ENCODE data around the gene MAPK8IP2.

MAPK8IP2 gene

DNA sequence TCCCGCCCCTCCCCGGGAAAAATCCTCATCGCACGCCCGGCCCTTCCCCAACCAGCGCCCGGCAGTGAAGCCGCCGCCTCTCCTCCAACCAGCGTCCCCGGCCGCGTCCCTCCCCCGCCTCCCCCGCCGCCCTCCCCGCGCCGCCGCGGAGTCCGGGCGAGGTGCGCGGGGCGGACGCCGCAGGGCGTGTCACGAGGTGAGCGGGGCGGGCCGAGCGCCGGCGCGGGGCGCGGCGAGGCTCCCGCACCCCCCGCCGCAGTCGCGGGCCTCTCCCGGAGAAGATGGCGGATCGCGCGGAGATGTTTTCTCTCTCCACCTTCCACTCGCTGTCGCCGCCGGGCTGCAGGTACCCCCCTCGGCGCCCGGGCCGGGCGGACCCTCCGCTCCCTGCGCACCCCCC lies at the start of gene MAPK8IP2:
Gene MAPK8IP2, plus strand, starts transcription at position 256 of the 400 bp plus-strand sequence. Its CDS starts 26 bp downstream, at position 282.
- DNase-seq: peak; percentile 70

DNA sequence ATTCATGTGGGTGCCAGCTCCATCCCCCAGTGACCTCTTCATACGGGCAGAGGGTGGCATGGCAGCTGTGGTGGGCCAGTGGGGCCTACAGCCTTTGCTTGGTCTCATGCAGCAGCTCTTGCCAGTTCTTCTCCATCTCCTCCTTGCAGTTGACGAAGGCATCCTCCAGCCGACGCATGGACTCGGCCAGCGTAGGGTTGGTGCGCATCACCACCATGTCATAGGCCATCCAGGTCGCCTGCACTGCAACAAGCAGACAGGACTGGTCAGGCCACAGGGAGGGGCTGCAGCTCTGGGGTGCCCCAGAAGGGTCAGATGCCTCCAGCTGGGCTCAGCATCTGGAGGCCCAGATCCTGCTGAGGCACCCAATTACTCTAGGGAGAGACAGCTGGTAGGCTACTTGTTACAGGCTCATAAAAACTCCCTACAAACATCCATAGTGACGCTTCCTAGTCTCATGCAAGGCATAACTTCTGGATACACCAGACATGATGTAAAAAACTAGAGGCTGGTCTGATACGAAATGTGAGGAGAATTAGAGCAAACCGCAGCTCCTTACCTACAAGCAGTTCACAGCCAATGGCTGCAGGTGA lies 49.3 kb upstream of the MAPK8IP2 start:
- DNase-seq: no peak

DNA sequence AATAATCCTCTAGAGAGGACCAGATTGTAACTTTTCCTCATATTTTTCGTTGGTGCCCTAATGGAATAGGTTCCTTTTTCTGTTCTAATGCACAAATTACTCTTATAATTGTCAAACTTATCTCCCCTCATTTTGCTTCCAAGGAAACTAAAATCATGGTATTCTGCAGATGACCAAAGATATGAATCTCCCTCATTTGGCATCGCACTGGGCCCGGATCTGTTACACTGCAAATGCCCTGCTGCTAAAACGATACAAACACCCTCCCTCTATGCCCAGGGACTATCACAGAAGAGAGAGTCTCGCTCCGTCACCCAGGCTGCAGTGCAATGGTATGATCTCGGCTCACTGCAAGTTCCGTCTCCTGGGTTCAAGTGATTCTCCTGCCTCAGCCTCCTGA lies 47.3 kb upstream of the MAPK8IP2 start:
- DNase-seq: no peak

DNA sequence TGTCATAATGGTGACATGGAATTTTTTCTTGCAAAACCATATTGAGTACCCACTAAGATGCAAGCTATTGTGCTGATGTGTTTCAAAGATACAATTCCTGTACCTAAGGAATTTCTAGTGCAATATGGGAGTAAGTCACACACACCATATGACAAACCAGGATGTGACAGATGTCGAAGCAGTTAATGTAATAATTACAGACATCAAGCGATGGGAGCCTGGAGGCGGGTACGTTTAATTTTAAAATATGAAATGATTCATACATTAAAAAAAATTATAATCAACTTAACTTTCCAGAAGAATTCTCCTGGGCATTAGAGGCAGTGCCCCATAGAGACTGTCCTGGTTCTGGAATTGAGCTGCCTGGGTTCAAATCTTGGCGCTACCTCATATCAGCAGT lies 43.9 kb upstream of the MAPK8IP2 start:
- no peak for DNase-seq

DNA sequence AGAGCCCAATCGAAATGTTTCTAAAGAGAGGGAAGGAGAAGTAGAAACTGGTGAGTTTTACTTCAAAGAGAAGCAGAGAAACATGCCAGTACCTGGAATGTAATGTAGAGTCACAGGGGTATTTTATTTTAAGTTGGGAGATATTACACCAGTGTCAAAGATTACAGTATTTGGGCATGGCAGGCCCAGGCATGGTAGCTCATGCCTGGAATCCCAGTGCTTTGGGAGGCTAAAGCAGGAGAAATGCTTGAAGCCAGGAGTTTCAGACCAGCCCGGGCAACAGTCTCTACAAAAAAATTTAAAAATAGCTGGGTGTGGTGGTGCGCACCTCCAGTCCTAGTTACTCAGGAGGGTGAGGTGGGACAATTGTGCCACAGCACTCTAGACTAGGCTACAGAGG lies 40.6 kb upstream of the MAPK8IP2 start:
- DNase-seq: no peak

DNA sequence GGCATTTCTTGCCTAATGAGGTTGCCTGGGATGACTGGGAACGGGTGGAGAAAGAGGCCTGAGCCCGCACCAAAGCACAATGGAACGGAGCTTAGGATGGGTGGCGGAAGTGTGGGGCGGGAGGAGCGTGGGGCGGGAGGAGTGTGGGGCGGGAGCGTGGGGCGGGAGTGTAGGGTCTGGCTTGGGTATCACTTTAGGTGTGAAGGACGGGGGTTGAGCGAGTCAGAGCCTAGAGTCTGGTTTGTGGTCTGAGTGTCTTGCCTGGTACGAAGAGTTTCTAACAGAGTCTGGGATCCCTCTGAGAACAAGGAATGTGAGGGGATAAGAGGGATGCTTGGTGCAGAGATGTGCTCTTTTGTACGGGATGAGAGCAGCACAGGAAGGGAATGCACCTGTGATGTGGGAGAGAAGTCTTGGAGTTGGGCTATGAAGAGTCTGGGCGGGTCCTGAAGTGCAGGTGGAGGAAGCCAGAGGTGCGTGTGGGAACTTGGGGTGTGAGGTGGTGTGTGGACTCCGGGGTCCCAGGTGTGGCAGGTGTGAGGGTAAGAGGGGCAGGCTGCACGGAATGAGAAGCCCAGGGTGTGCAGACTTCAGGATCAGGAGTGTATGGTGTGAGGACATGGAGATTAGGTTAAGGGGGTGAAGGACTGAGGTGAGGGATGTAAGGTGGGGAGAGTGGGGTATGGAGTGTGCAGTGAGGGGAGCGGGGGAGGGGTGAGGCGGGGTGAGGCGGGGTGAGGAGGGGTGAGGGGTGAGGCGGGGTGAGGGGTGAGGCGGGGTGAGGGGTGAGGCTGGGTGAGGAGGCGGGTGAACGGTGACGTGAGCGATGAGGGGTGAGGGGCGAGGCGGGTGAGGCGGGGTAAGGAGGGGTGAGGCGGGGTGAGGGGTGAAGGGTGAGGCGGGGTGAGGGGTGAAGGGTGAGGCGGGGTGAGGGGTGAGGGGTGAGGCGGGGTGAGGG lies 38.9 kb upstream of the MAPK8IP2 start:
- no peak for DNase-seq

DNA sequence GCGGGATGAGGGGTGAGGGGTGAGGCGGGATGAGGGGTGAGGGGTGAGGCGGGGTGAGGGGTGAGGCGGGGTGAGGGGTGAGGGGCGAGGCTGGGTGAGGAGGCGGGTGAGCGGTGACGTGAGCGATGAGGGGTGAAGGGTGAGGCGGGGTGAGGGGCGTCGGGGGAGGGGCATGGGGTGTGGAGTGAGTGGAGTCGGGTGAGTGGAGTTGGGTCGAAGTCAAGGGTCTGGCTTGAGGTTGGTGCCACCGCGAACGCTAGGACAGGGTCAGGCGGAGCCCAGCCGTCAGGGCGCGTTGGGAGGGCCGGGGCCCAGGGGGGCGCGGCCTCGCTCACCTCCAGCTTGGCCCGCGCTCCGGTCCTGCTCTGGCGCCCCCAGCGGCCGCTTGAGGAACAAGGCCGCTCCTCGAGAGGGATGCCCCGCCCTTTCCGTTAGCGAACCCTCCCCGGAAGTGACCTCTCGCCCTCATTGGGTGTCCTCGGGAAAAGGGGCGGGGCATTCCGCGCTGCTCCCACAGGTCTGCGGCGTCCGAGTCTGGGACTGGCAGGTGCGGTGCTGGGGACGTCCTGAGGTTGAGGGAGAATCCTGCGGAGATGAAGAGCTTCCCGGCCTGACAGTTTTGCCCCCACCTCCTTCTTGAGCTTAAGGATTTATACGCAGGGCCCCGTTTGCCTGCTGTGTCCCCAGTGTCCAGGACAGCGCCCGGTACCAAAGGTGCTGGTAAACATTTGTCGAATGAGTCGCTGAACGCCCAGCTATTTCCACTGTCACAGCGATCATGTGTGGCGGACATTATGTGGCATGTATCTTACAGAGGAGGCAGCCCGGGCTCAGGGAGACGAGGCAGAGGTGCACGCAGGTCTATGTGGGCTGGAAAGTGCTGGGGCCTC lies 37.8 kb upstream of the MAPK8IP2 start, which contains the start of gene SYCE3:
Gene SYCE3, minus strand, starts transcription at position 397 of the 890 bp plus-strand sequence. CDS start 6,514 bp downstream, outside the sequence.
- peak; percentile 97 for DNase-seq

DNA sequence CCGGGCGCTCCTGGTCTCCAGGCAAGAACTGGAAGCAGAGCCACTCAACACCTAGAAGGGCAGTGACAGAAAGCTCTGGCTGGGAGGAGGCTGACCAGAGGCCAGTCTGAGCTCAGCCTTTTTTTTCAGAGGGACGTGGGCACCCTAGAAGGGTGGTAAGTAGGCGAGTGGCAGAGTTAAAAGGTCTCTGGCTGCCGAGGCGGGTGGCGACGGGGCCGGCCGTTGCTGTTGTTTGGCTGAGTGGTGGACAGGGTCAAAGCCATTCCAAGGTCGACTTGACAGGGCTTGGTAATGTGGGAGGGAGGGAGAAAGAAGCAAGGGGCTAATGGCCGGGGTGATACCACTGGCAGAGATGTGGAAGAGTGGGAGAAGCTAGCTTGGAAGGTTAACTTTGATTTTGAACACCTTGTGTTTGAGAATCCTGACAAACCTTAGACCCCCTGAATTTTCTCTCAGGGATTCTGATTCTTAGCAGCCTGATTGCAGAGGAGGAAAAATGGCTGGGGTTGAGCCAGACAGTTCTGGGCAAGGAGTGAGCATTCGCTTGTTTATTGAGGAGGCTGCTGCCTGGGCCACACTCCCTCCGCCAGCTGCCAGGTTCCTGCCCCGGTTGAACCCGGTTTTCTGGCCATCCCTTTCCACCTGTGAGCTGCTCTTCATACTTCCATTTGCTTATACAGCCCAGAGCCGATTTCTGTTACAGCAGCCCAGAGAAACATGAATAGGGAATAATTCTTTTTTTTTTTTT lies 37.0 kb upstream of the MAPK8IP2 start:
- no peak for DNase-seq

DNA sequence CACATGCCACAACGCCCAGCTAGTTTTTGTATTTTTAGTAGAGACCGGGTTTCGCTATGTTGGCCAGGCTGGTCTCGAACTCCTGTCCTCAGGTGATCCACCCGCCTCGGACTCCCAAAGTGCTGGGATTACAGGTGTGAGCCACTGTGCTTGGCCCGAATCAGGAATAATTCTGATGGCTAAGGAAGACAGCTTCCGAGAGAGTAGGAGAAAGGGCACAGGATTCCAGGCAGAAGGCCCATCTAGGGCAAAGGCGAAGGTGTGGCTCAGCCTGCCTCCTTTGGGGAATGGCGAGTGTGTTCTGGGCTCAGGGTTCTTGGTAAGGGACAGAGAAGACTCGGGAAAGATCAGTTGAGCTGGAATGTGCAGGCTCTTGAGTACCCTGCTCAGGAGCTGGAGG lies 36.3 kb upstream of the MAPK8IP2 start:
- no peak for DNase-seq

DNA sequence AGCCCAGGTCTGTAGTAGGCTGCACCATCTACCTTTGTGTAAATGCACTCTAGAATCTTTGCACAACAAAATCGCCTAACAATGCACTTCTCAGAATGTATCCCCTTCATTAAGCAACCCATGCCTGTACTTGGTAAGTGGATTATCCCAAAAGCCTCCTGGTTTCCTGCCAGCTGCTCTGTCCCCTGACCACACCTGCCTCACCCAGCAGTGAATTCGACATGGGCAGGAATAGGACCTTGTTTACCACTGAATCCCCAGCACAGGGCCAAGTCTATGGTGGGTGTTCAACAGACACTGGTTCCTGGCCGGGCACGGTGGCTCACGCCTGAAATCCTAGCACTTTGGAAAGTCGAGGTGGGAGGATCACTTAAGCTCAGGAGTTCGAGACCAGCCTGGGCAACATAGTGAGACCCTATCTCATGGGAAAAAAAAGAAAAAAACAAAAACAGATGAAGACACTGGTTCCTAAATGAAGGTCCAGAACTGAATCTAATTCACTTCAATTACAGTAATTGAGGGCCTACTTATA lies 32.8 kb upstream of the MAPK8IP2 start:
- DNase-seq: peak; percentile 76

DNA sequence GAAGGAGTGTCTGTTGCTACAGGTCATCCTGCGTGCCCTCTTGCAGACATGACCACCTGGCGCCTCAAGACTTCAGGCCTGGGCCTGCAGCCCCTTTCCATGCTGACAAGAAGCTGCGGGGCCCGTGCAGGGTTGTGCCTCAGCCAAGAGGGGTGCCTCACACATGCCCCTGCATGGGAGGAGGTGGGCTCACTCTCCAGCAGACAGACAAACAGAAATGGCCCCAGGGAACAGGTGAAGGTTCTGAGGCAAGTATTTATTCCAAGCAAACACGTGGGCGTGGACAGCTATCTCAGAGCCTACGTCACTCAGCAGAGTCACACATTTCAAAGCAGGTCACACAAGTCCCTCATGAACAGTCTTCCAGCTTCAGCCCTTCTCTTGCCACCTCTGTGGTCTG lies 32.0 kb upstream of the MAPK8IP2 start:
- no peak for DNase-seq

DNA sequence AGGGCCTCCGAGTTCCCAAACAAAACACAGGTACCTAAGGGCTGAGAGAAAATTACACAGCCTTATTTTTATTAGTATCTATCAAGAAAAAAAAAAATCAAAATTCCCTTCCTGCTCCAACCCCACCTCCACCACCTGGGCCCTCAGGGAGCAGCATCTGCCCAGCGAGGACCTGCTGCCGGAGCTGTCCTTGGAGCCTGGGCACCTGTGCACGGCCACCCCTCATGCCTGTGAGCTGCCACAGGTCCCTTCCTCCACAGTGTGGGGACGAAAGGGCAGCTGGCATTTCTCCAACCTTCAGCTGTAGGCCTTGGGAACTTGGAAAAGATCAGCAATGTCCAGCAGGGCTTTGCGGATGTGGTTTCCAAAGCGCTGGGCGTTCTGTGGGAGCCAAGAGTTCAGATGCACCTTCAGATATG lies 31.5 kb upstream of the MAPK8IP2 start:
- no peak for DNase-seq

DNA sequence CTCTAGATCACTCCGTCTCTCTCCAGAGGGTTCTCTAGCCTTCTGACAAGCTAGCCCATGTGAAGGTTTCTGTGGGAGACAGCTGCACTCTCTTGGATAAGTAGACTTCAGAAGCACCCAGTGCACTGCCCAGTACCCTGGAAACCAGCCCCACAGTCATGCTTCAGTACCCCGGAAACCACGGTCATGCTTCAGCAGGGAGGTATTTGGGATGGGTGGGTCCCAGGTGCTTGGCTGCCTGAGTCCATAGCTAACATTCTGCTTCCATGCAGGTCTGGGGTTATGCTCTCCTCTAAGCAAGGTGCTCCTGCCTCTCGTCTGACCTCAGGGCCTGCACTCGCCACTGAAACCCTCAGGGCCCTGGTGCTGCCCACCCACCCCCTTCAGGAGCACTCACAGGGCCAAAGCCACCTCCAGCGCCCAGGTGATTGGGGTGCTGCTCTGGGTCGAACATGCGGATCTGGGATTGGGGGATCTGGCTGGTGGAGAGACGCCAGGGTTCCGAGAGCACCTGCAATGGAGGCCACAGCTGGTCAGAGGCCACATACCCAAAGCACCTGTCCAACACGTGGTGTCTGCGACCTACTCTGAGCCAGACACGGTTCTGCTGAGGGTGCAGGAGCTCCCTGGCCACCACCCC lies 30.6 kb upstream of the MAPK8IP2 start:
- no peak for DNase-seq

DNA sequence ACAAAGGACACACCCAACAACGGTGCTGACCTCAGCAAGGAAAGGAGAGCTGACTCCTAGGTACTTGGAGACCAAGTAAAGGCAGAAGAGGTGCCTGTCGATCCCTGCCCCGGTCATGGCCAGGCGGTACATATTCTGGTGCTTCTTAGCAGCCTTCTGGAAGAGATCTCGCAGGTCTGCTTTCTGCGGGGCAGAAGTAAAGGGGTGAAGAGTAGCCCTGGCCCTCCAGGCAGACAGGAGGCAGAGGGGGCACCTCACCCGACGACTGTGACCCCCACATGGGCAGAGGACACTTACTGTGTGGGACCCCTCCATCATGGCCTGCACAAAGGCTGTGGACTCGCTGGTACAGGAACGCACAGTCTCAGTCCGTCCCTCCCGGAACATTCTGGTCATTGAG lies 29.7 kb upstream of the MAPK8IP2 start:
- DNase-seq: no peak

DNA sequence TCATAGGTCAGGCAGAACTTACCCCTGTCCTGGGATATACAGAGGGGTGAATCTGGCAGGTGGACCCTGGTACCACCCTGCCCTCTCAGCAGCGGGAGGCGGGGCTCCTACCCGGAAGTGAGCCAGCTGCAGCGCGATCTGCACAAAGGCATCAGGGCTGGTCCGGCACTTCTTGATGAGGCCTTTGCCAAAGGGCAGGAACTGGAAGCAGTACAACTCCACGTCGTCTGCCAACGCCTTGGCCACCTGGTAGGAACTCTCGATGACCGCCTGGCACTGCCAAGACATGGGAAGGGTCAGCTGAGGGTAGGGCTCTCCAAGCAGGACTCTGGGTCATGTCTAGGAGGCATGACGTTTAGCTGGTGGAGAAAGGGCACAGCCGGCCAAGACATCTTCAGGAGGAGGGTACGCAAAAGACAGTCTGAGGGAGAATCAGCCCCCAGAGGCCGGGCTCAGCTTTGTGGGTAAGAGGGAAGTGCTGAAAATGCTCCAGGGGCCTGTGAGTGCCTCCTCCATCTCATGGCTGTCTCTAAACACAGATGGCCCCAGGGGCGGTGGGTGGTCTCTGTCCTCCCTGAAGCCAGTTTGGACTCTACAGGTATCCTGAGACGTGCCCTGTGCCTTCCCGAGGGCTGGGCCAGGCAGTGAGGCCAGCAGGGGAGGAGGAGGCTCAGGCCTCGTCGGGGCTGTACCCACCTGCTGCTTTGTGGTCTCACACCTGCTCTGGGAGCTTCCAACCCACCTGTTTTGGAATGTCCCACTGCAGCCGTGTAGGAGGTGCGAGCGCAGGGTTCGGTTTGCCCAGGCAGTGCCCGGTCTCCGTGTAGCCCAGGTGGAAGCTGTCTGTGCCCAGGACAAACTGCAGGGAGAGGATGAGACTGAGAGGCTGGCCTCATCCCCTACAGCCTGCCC lies 29.1 kb upstream of the MAPK8IP2 start:
- no peak for DNase-seq

DNA sequence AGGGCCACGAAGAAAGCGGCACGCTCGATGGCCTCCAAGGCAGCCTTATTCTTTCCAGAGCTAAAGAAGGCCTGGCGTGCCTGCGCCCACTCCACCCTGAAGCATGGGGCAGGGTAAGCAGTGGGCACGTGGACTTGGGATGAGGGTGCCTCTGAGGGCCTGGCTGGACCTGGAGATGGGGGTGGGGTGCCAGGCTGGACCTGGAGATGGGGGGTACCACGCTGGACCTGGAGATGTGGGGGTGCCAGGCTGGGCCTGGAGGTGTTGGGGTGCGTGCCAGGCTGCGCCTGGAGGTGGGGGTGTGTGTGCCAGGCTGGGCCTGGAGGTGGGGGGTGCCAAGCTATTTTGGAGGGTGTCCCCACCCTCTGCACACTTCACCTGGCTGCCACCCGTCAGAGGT lies 27.6 kb upstream of the MAPK8IP2 start:
- DNase-seq: no peak

DNA sequence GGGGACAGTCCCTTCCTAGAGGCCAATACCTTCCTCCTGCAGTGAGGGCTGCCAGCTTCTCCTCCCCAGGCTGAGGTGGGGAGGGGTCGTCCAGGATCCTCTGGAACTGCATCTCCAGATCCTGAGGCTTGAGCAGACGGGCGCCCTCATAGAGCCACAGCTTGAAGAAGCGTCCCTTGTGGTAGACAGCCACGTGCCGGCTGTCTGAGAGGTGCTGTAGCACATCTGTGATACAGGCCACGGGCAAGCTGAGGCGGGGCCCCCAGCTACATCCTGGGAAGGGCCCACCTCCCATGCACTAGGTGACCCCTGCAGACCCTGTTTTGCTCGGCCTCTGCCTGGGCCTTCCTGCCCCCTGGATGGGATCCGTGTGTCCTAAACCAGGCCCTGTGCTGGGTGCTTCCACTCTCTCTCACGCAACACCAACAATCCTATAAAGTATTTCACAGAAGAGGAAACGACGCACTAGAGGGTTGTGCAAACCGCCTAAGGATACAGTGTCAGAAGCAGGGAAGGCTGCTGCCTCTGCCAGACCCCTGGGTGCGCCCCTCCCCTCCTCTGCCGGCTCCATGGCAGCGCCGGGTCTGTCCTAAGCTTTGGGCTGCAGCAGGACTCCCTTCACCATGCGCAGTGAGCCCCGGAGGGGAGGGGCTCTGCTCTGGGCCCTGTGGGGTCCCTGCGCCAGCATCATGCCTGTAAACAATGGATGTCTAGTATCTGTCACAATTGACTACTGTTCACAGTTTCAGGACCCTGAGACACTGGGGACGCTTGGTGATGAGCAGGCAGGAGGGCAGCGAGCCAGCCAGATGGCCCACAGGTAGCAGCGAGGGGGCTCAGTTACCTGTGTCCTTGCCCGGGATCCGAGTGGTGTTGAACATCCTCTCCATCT lies 26.9 kb upstream of the MAPK8IP2 start:
- no peak for DNase-seq

DNA sequence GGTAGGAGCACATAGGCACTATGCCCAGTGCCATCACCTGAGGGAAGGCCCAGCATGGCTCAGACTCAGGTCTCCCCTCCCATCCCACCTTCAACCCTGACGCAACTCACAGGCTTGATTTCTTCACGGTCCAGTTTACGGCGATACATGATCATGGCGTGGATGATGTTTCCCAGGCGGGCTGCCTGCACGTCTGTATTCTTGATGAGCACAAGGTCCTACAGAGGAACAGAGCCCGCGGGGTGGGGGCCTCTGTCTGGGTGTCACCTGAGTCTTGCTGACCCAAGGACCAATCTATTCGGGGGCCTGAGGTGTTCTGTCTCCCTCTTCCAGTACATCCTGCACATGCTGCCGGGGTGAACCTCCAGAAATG lies 26.2 kb upstream of the MAPK8IP2 start:
- no peak for DNase-seq

DNA sequence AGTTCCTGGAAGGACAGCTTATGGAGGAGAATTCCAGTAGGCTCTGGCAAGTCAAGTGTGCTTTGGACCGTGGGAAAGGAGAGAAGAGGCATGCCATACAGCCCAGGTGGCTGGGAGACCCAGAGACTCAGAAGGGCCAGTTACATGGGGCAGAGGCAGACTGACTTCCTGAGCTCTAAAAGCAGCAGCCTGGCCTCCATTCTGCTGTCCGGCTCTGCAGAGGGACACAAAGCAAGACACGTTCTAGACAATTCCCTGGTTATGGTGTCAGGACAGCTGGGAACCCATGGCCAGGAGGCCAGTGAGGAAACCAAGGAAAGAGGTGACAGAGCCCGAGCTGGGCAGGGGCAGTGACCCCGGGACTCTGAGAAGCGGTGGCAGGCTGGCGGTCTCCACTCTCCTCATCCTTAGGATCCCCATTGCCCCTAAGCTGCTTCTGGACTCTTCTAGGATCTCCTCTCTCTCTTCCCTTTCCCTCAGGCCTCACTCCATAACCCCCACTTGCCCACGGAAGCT lies 25.1 kb upstream of the MAPK8IP2 start:
- no peak for DNase-seq
